Retina (tissue), 1 donor: ENCODE measurements around the gene ADIPOR1.
"Not testable (repeated sequence)": the region's sequence is repeated elsewhere in the genome, so short reads cannot be mapped to it uniquely, and the experiment has no call there.

Experiments
- DNase-seq: peaks from one replicate; pipeline ENCODE4 v3.0.0-alpha.2; 2016

The ADIPOR1 gene

GRCh38 chr1:202957733-202958543 is at the start of gene ADIPOR1:
Gene ADIPOR1, minus strand, starts transcription at chr1:202958312. Its CDS starts 7,242 bp downstream, at chr1:202951070.
- DNase-seq = peak; percentile 82

- peak; percentile 96 for DNase-seq
Measured at GRCh38 chr1:203006948-203007871, 49.1 kb upstream of the ADIPOR1 start, which contains the start of gene TMEM183A. Gene TMEM183A, plus strand, starts transcription at chr1:203007374. Its CDS starts 92 bp downstream, at chr1:203007466.

- not testable (repeated sequence) for DNase-seq
Measured at GRCh38 chr1:203005395-203006142, 47.5 kb upstream of the ADIPOR1 start.

- DNase-seq = no peak
Measured at GRCh38 chr1:203002951-203003350, 44.8 kb upstream of the ADIPOR1 start.

- DNase-seq = no peak
Measured at GRCh38 chr1:203001986-203002385, 43.9 kb upstream of the ADIPOR1 start.

- no peak for DNase-seq
Measured at GRCh38 chr1:203000217-203000944, 42.3 kb upstream of the ADIPOR1 start.

GRCh38 chr1:202998836-202999750 is 41.0 kb upstream of the ADIPOR1 start:
- DNase-seq = peak; percentile 40

- no peak for DNase-seq
Measured at GRCh38 chr1:202994756-202995155, 36.6 kb upstream of the ADIPOR1 start.

GRCh38 chr1:202991112-202991511 is 33.0 kb upstream of the ADIPOR1 start:
- DNase-seq = no peak

- no peak for DNase-seq
Measured at GRCh38 chr1:202989879-202990278, 31.8 kb upstream of the ADIPOR1 start.

- no peak for DNase-seq
Measured at GRCh38 chr1:202987922-202988583, 29.9 kb upstream of the ADIPOR1 start.

- DNase-seq = no peak
Measured at GRCh38 chr1:202987255-202987654, 29.1 kb upstream of the ADIPOR1 start.

- not testable (repeated sequence) for DNase-seq
Measured at GRCh38 chr1:202986120-202986519, 28.0 kb upstream of the ADIPOR1 start.

GRCh38 chr1:202982715-202983430 is 24.8 kb upstream of the ADIPOR1 start:
- DNase-seq = no peak

- DNase-seq = no peak
Measured at GRCh38 chr1:202981939-202982338, 23.8 kb upstream of the ADIPOR1 start.

- DNase-seq = no peak
Measured at GRCh38 chr1:202979459-202979858, 21.3 kb upstream of the ADIPOR1 start.

- DNase-seq = no peak
Measured at GRCh38 chr1:202976633-202977032, 18.5 kb upstream of the ADIPOR1 start.

GRCh38 chr1:202974856-202975255 is 16.7 kb upstream of the ADIPOR1 start:
- DNase-seq = no peak

GRCh38 chr1:202972046-202972445 is 13.9 kb upstream of the ADIPOR1 start:
- DNase-seq = no peak

- DNase-seq = peak; percentile 44
Measured at GRCh38 chr1:202968895-202969295, 10.8 kb upstream of the ADIPOR1 start.
